GM12878 (cell line): ENCODE data around the gene PAIP1. TPM values are rescaled to one million over a fixed set of nuclear protein-coding genes. Genes with fewer than 3 reads are reported as not detected.

Experiments used
- BCL11A ChIP-seq: IDR thresholded peaks from 2 replicates; pipeline ENCODE4 v1.6.1; 2011; ENCODE audit warnings: low read depth, low read length
- CHD1 ChIP-seq: IDR thresholded peaks from 2 replicates; pipeline ENCODE4 v1.6.1; 2012; ENCODE audit warnings: low read depth, low read length, improper control_type of control experiment
- CHD2 ChIP-seq: IDR thresholded peaks from 2 replicates; pipeline ENCODE4 v1.6.1; 2011; ENCODE audit warnings: low read depth, low read length, improper control_type of control experiment, borderline replicate concordance
- CHD4 ChIP-seq: fragments of 200-600 bp; sonication (generic); IDR thresholded peaks from 2 replicates; pipeline ENCODE4 v1.6.1; 2016; ENCODE audit warnings: mild to moderate bottlenecking
- EP300 ChIP-seq, 2 experiments: fragments of 150-350 bp in 1 of 2; IDR thresholded peaks; 2 replicates each; pipeline ENCODE4 v1.6.1; 2011 to 2012; ENCODE audit warnings: low read depth in 2 of 2, low read length in 2 of 2, borderline replicate concordance in 1 of 2, improper control_type of control experiment in 1 of 2, inconsistent platforms in 1 of 2; ENCODE audit not compliant: control insufficient read depth in 1 of 2
- HDAC6 ChIP-seq: fragments of 200-600 bp; sonication (generic); IDR thresholded peaks from one replicate; pipeline ENCODE4 v1.8.0; 2017; ENCODE audit warnings: antibody characterized with exemption; ENCODE audit not compliant: unreplicated experiment
- HDGF ChIP-seq: fragments of 450-650 bp; IDR thresholded peaks from 2 replicates; pipeline ENCODE4 v1.6.1; 2016; ENCODE audit warnings: antibody characterized with exemption
- MEF2B ChIP-seq: fragments of 450-650 bp; IDR thresholded peaks from 2 replicates; pipeline ENCODE4 v1.6.1; 2018; ENCODE audit warnings: mild to moderate bottlenecking, moderate library complexity; ENCODE audit not compliant: partially characterized antibody, poor library complexity, severe bottlenecking
- PML ChIP-seq: IDR thresholded peaks from 2 replicates; pipeline ENCODE4 v1.6.1; 2012; ENCODE audit warnings: low read length, inconsistent platforms
- RAD51 ChIP-seq: fragments of 450-650 bp; IDR thresholded peaks from 2 replicates; pipeline ENCODE4 v1.6.1; 2016; ENCODE audit warnings: moderate library complexity, mild to moderate bottlenecking, inconsistent platforms
- RUNX3 ChIP-seq: IDR thresholded peaks from 2 replicates; pipeline ENCODE4 v1.6.1; 2012; ENCODE audit warnings: low read length, inconsistent platforms
- SIX5 ChIP-seq: IDR thresholded peaks from 2 replicates; pipeline ENCODE4 v1.6.1; 2011; ENCODE audit warnings: mild to moderate bottlenecking, low read depth, low read length, moderate library complexity; ENCODE audit not compliant: severe bottlenecking
- SMARCA5 ChIP-seq: fragments of 450-650 bp; IDR thresholded peaks from 2 replicates; pipeline ENCODE4 v1.6.1; 2017; ENCODE audit warnings: mild to moderate bottlenecking
- SP1 ChIP-seq: IDR thresholded peaks from one replicate; pipeline ENCODE4 v1.6.1; 2011; ENCODE audit warnings: low read depth, low read length
- STAT3 ChIP-seq: IDR thresholded peaks from 2 replicates; pipeline ENCODE4 v1.6.1; 2011; ENCODE audit warnings: low read depth, low read length, improper control_type of control experiment
- TCF7 ChIP-seq: IDR thresholded peaks from 2 replicates; pipeline ENCODE4 v1.6.1; 2014; ENCODE audit warnings: antibody characterized with exemption, borderline replicate concordance
- WRNIP1 ChIP-seq: IDR thresholded peaks from 2 replicates; pipeline ENCODE4 v1.6.1; 2011; ENCODE audit warnings: low read depth, low read length, improper control_type of control experiment, borderline replicate concordance
- ZBTB33 ChIP-seq: fragments of 450-650 bp; IDR thresholded peaks from 2 replicates; pipeline ENCODE4 v1.6.1; 2017; ENCODE audit warnings: mild to moderate bottlenecking
- ZNF24 ChIP-seq: fragments of 450-650 bp; IDR thresholded peaks from 2 replicates; pipeline ENCODE4 v1.6.1; 2017; ENCODE audit warnings: antibody characterized with exemption, mild to moderate bottlenecking
- ZSCAN29 ChIP-seq: fragments of 450-650 bp; IDR thresholded peaks from 2 replicates; pipeline ENCODE4 v1.6.1; 2017; ENCODE audit warnings: mild to moderate bottlenecking, moderate library complexity
- ZZZ3 ChIP-seq: IDR thresholded peaks from 2 replicates; pipeline ENCODE4 v1.6.1; 2011; ENCODE audit warnings: low read depth; ENCODE audit not compliant: control insufficient read depth, insufficient read length
- polyA plus RNA-seq, 11 experiments: library from polyadenylated mRNA; depleted of rRNA in 4 of 11; unstranded in 6 of 11; stranded (reverse) in 5 of 11; fragments of >200 nt; fragmentation: Nextera tagmentation in 4 of 11; fragmentation: Illumina TruSeq in 1 of 11; extraction: Ambion mirVana in 4 of 11; extraction: Trizol in 1 of 11; gene quantifications; 1 replicate in 1 of 11; 2 replicates in 10 of 11; pipeline versions ENCODE4 v1.2.1 to v1.2.3, GENCODE V29; 2011 to 2016; ENCODE audit warnings: inconsistent platforms in 2 of 11, missing spikeins in 2 of 11, low read depth in 1 of 11
- total RNA-seq, 4 experiments: library from RNA; depleted of rRNA in 3 of 4; stranded (reverse); fragments of >200 nt in 3 of 4; fragmentation: Illumina TruSeq in 1 of 4; extraction: Trizol in 1 of 4; gene quantifications; 2 replicates each; pipeline versions ENCODE4 v1.2.1 to v1.2.3, GENCODE V29; 2013 to 2021
- TF ChIP-seq, protein P1 (sequence below): fragments of 450-650 bp; formaldehyde crosslinking; IDR thresholded peaks from 2 replicates; pipeline ENCODE4 v1.4.0; 2022; ENCODE audit warnings: mild to moderate bottlenecking, moderate library complexity
- TF ChIP-seq, protein P2 (sequence below): IDR thresholded peaks from 2 replicates; pipeline ENCODE4 v1.6.1; 2011; ENCODE audit warnings: low read depth, mild to moderate bottlenecking, low read length, moderate library complexity, borderline replicate concordance; ENCODE audit errors: extremely low read depth
- TF ChIP-seq, protein P3 (sequence below): fragments of 450-650 bp; conservative IDR thresholded peaks from 2 replicates; pipeline ENCODE4 v1.6.1; 2017; ENCODE audit warnings: mild to moderate bottlenecking, moderate library complexity

Gene PAIP1
- total and polyA plus RNA-seq, 10 of the 15 experiments (the other 5 are each of a cell fraction or from before 2014, with no cell fraction given): 37.4 to 90.9 (median 57.0) TPM

- TF ChIP-seq TCF7: no peak; the same call in 1 of the 2 replicates
- TF ChIP-seq ZBTB33: no peak
- TF ChIP-seq HDGF: peak; percentile 63
- no peak for TF ChIP-seq CHD4
- no peak for TF ChIP-seq ZZZ3
- TF ChIP-seq HDAC6: no peak
- TF ChIP-seq BCL11A: peak; percentile 3; the same call in 1 of the 2 replicates
- no peak for TF ChIP-seq RAD51
- TF ChIP-seq CHD2: 0 out of 2 replicates have a peak, but pooled peaks have one; percentile 41
- TF ChIP-seq EP300 (IDR thresholded peaks at IDR 0.05; ENCODE audit: borderline replicate concordance in 1 of 2, control insufficient read depth in 1 of 2, low read depth in 2 of 2, low read length in 2 of 2): 0 out of 4 replicates have a peak, but pooled peaks of 1 of the 2 experiments have one; percentile 45
- no peak for TF ChIP-seq MEF2B
- TF ChIP-seq, protein P1, sequence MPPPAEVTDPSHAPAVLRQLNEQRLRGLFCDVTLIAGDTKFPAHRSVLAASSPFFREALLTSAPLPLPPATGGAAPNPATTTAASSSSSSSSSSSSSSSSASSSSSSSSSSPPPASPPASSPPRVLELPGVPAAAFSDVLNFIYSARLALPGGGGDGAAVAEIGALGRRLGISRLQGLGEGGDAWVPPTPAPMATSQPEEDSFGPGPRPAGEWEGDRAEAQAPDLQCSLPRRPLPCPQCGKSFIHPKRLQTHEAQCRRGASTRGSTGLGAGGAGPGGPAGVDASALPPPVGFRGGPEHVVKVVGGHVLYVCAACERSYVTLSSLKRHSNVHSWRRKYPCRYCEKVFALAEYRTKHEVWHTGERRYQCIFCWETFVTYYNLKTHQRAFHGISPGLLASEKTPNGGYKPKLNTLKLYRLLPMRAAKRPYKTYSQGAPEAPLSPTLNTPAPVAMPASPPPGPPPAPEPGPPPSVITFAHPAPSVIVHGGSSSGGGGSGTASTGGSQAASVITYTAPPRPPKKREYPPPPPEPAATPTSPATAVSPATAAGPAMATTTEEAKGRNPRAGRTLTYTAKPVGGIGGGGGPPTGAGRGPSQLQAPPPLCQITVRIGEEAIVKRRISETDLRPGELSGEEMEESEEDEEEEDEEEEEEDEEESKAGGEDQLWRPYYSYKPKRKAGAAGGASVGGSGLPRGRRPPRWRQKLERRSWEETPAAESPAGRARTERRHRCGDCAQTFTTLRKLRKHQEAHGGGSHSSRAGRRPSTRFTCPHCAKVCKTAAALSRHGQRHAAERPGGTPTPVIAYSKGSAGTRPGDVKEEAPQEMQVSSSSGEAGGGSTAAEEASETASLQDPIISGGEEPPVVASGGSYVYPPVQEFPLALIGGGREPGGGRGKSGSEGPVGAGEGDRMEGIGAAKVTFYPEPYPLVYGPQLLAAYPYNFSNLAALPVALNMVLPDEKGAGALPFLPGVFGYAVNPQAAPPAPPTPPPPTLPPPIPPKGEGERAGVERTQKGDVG (CRISPR knock-in tag): no peak
- TF ChIP-seq, protein P2, sequence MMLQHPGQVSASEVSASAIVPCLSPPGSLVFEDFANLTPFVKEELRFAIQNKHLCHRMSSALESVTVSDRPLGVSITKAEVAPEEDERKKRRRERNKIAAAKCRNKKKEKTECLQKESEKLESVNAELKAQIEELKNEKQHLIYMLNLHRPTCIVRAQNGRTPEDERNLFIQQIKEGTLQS: no peak
- TF ChIP-seq, protein P3, sequence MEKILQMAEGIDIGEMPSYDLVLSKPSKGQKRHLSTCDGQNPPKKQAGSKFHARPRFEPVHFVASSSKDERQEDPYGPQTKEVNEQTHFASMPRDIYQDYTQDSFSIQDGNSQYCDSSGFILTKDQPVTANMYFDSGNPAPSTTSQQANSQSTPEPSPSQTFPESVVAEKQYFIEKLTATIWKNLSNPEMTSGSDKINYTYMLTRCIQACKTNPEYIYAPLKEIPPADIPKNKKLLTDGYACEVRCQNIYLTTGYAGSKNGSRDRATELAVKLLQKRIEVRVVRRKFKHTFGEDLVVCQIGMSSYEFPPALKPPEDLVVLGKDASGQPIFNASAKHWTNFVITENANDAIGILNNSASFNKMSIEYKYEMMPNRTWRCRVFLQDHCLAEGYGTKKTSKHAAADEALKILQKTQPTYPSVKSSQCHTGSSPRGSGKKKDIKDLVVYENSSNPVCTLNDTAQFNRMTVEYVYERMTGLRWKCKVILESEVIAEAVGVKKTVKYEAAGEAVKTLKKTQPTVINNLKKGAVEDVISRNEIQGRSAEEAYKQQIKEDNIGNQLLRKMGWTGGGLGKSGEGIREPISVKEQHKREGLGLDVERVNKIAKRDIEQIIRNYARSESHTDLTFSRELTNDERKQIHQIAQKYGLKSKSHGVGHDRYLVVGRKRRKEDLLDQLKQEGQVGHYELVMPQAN: peak; percentile 60; the same call in 1 of the 2 replicates
- peak; percentile 93 for TF ChIP-seq PML
- peak; percentile 21 for TF ChIP-seq SIX5
- TF ChIP-seq SMARCA5: no peak
- no peak for TF ChIP-seq WRNIP1
- TF ChIP-seq RUNX3: peak; percentile 95
- peak; percentile 26; the same call in 1 of the 2 replicates for TF ChIP-seq CHD1
- TF ChIP-seq ZNF24: 0 out of 2 replicates have a peak, but pooled peaks have one; percentile 37
- no peak for TF ChIP-seq SP1
- TF ChIP-seq ZSCAN29: no peak
- no peak for TF ChIP-seq STAT3
These were observed 73.4 kb downstream of the PAIP1 start, which contains the start of gene TMEM267 (continued) for GRCh38 chr5:43483298-43484105.
